ENCODE measurements around the gene CHD1L. TPM values are rescaled to one million over a fixed set of nuclear protein-coding genes. Genes with fewer than 3 reads are reported as not detected.
"Not testable (repeated sequence)": the region's sequence is repeated elsewhere in the genome, so short reads cannot be mapped to it uniquely, and the experiment has no call there.

The CHD1L gene
- 10 to 100 TPM in 11 of 12 donors, not detected in 1; 16.4 to 34.3 (median 23.6) TPM for polyA plus RNA-seq (ENCODE audit: insufficient read length in 12 of 12)
- long read RNA-seq, donor 1, partial matches to known transcripts, result 15 of 19 reads
- long read RNA-seq, donor 1, other reads (novel, unspliced or antisense), result 0 of 19 reads
- long read RNA-seq, donor 2, partial matches to known transcripts, result 0 of 3 reads
- long read RNA-seq, donor 2, other reads (novel, unspliced or antisense), result 0 of 3 reads
- long read RNA-seq, donor 3, partial matches to known transcripts, result 0 of 1 reads
- long read RNA-seq, donor 3, other reads (novel, unspliced or antisense), result 0 of 1 reads
- long read RNA-seq, donor 4, partial matches to known transcripts, result 0 of 2 reads
- long read RNA-seq, donor 4, other reads (novel, unspliced or antisense), result 0 of 2 reads
- long read RNA-seq, donor 5, partial matches to known transcripts, result 0 of 2 reads
- long read RNA-seq, donor 5, other reads (novel, unspliced or antisense), result 0 of 2 reads
- long read RNA-seq, donor 6, partial matches to known transcripts, result 0 of 4 reads
- long read RNA-seq, donor 6, other reads (novel, unspliced or antisense), result 0 of 4 reads
- long read RNA-seq, donor 7, partial matches to known transcripts, result 0 of 1 reads
- long read RNA-seq, donor 7, other reads (novel, unspliced or antisense), result 0 of 1 reads
- long read RNA-seq, donor 8, partial matches to known transcripts, result 0 of 2 reads
- long read RNA-seq, donor 8, other reads (novel, unspliced or antisense), result 0 of 2 reads
- long read RNA-seq, donor 9, result 0 reads
- long read RNA-seq, donor 10, partial matches to known transcripts, result 0 of 1 reads
- long read RNA-seq, donor 10, other reads (novel, unspliced or antisense), result 0 of 1 reads
- long read RNA-seq, donor 11, partial matches to known transcripts, result 0 of 4 reads
- long read RNA-seq, donor 11, other reads (novel, unspliced or antisense), result 0 of 4 reads

- peak; percentile 95 for DNase-seq
These were observed at the start of gene CHD1L for GRCh38 chr1:147242449-147243227. Gene CHD1L (plus strand): TSS chr1:147242684. CDS start chr1:147242704, 20 bp downstream.

- DNase-seq, result not testable (repeated sequence)
These were observed 45.2 kb upstream of the CHD1L start for GRCh38 chr1:147197324-147197723.

GRCh38 chr1:147201276-147201675, 41.2 kb upstream of the CHD1L start:
- DNase-seq, result no peak

- no peak for DNase-seq
These were observed 40.7 kb upstream of the CHD1L start for GRCh38 chr1:147201786-147202185.

GRCh38 chr1:147202576-147202975, 39.9 kb upstream of the CHD1L start:
- DNase-seq, result no peak

- no peak for DNase-seq
These were observed 38.4 kb upstream of the CHD1L start for GRCh38 chr1:147204080-147204479.

GRCh38 chr1:147207192-147207591, 35.3 kb upstream of the CHD1L start:
- DNase-seq, result no peak

- no peak for DNase-seq
These were observed 33.9 kb upstream of the CHD1L start for GRCh38 chr1:147208619-147209018.

GRCh38 chr1:147209825-147210821, 32.4 kb upstream of the CHD1L start:
- DNase-seq, result no peak

GRCh38 chr1:147210987-147211386, 31.5 kb upstream of the CHD1L start:
- no peak for DNase-seq

GRCh38 chr1:147211577-147211976, 30.9 kb upstream of the CHD1L start:
- no peak for DNase-seq

GRCh38 chr1:147213271-147213670, 29.2 kb upstream of the CHD1L start:
- no peak for DNase-seq

- DNase-seq, result no peak
These were observed 28.2 kb upstream of the CHD1L start for GRCh38 chr1:147214325-147214724.

GRCh38 chr1:147214842-147215539, 27.5 kb upstream of the CHD1L start:
- no peak for DNase-seq

GRCh38 chr1:147215540-147215916, 27.0 kb upstream of the CHD1L start:
- no peak for DNase-seq

- no peak for DNase-seq
These were observed 26.4 kb upstream of the CHD1L start for GRCh38 chr1:147216124-147216523.

GRCh38 chr1:147217141-147217540, 25.3 kb upstream of the CHD1L start:
- no peak for DNase-seq

- no peak for DNase-seq
These were observed 23.9 kb upstream of the CHD1L start for GRCh38 chr1:147218606-147219005.

- no peak for DNase-seq
These were observed 18.5 kb upstream of the CHD1L start for GRCh38 chr1:147223740-147224615.
